ENCODE results near the gene PCNX2.
"Not testable (repeated sequence)": the region's sequence is repeated elsewhere in the genome, so short reads cannot be mapped to it uniquely, and the experiment has no call there.

The PCNX2 gene

DNA sequence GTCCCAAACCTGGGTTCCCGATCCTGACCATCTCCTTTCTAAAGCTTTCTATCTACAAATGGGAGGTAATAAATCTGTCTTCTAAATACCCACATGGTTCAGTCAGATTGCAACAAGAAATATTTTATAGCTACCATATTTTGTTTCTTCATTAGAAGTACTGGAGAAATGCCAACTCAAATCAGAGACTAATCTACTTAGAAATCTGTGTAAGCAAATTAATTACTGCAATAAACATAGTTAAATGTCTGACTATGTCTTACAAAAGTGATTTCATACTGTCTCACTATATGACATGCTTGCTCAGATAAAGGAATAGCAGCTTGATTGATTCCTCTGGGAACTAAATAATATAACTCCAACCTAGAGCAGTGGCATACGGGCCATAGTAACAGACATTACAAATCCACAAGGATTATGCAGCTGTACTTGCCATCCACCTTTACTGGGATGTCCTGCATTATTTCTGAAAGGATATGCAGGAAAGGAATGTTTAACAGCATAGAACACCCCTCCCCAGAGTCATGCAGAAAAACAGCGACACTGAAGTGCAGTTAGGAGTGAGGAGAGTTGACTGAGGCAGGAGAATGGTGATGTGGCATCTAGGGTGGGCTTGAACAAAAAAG lies 80.3 kb downstream of the PCNX2 start:
- no peak for DNase-seq

DNA sequence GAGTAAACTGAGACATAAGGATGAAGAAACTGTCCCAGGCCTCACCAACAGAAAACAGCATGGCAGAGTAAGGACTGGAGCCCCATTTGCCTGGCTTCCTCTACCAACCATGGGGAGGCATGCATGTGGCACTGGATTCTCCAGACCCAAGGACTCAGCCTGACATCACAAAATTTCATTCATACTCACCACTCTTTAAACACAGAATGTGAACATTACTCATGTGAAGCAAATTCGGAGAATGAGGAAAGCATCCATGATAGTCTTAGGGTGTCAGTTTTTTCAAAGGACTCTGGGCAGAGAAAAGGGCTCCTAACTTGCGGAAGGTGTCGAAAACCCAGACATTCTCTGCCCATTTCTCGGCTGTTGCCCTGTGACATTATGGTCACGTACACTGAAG lies 83.9 kb downstream of the PCNX2 start:
- no peak for DNase-seq

GRCh38 chr1:233211106-233211505 lies 84.4 kb downstream of the PCNX2 start:
- DNase-seq, result no peak

DNA sequence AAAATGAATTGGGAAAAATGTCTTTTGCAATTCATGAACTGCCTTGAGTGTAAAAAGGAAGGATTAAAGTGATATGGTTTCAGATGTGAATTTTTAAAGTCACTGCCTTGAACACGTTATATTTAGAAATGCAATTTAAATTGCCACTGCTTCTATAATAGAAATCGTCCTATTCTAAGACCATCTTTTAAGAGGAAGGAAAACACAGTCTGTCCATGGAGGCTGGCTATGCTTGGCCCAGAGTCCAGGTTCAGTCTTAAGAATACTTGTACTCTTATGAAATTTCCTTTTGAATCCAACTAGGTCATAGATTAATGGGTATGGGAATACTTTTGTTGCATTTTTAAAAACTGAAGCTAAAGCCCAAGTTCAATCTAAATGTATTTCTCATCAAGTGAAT lies 86.0 kb downstream of the PCNX2 start:
- no peak for DNase-seq

DNA sequence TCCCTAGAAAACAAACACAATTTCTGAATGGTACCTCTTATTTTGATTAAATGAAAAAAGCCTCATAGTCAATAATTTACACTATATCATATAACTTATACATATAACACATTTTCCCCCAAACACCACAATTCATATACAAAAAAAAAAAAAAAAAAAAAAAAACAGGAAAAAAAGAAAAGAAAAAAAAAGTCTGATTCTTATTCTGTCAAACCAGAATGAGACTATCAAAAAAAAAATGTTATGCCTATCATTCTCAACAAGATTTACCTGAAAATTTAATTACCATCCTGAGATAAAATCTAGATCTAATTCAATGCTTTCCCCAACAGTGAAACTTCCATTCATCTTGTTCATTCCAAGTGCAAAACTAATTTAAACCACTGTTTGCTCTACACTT lies 86.8 kb downstream of the PCNX2 start:
- DNase-seq, result no peak

GRCh38 chr1:233197940-233198339 lies 97.6 kb downstream of the PCNX2 start:
- no peak for DNase-seq

- no peak for DNase-seq
Observed at GRCh38 chr1:233193741-233194140, 101.8 kb downstream of the PCNX2 start.

DNA sequence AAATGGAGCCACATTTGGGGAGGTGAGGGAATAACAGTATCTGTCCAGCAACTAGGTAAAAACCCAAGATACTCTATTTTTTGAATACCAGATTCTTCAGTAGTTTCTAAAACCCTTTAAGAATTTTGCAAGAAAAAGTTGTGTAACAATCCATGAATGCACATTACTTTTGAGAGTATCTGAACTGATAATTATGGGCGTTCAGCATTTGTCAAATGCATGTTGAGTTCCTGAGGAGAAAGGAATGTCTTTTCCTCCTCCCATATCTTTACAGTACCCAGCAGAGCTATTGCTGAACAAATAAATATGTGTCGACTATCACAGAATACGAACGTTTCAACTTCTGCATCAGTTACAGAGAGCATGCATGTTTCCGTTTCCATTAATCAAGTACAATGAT lies 104.5 kb downstream of the PCNX2 start:
- DNase-seq, result no peak

GRCh38 chr1:233189526-233189925 lies 106.0 kb downstream of the PCNX2 start:
- DNase-seq, result no peak

DNA sequence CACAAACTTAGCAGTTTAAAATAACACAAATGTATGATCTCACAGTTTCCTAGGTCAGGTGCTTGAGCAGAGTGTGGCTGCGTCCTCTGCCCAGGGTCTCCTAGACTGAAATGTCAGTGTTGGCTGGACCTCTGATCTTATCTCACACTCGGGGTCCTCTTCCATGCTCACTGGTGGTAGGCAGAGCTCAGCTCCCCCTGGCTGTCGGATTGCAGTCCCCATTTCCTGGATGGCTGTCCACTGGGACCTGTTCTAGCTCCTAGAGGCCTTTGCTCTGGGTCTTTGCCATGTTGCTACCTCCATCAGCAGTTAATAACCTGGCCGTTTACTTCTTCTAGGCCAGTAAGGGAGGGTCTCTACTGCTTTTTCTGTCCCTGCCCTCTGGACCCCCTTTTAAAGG lies 107.5 kb downstream of the PCNX2 start:
- no peak for DNase-seq

- no peak for DNase-seq
Observed at GRCh38 chr1:233183226-233184020, 112.1 kb downstream of the PCNX2 start.

- no peak for DNase-seq
Observed at GRCh38 chr1:233182587-233182986, 112.9 kb downstream of the PCNX2 start.

DNA sequence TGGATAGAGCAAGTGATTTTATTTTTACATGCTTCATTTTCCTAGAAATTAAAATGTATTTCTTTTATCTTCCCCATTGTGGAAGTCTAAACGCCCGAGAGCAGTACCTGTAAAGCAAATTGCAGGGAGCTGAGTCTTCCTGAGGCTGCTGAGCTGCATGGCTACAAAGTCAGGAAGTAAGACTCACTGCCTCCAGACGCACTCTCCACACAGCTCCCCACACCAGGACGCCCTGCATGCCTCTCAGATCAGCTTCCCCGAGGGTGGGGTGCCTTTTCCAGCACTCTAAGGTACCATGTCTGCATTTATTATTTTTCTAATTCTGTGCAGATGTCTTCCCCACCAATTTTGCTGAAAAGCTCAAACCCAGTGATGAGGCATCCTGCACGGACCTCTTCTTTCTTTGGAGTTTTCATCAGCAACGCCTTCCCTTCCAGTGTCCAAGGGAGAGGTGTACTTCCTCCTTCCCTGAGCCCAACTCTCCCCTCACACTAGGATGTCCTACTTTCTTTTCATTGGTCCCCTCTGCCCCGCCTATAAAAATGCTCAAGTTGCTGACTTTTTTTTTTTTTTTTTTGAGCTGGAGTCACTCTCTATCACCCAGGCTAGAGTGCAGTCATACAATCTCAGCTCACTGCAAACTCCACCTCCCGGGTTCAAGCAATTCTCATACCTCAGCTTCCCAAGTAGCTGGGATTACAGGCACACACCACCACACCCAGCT lies 114.7 kb downstream of the PCNX2 start:
- DNase-seq, result no peak

- not testable (repeated sequence) for DNase-seq
Observed at GRCh38 chr1:233179638-233180037, 115.9 kb downstream of the PCNX2 start.

- DNase-seq, result no peak
Observed at GRCh38 chr1:233172201-233172600, 123.3 kb downstream of the PCNX2 start.

DNA sequence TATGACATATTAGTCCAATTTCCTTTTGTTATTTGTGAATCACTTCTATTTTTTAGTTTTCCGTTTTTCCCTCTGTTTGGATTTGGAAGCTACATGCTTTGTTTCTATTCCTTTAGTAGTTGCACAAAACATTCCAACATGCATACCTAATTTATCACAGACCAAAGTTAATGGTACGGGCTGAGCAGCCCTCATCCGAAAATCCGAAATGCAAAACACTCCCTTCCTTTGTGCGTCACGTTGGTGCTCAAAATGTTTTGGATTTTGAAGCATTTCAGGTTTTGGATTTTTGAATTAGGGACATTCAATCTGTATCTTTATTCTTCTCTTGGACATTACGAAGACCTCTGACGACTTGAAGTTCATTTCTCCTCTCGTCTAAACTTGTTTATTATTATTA lies 124.8 kb downstream of the PCNX2 start:
- DNase-seq, result no peak

- no peak for DNase-seq
Observed at GRCh38 chr1:233168384-233168783, 127.1 kb downstream of the PCNX2 start.

DNA sequence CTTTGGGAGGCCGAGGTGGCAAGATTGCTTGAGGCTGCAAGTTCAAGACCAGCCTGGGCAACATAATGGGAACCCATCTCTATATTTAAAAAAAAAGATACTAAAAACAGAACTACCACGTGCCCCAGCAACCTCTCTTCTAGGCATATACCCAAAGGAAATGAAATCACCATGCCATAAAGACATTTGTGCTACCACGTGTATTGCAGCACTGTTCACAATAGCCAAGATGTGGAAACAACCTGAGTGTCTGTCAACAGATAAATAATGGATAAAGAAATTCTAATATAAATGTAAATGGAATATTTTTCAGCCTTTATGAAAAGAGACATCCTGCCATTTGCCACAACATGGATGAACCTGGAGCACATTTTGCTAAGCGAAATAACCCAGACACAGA lies 128.6 kb downstream of the PCNX2 start:
- DNase-seq, result no peak

DNA sequence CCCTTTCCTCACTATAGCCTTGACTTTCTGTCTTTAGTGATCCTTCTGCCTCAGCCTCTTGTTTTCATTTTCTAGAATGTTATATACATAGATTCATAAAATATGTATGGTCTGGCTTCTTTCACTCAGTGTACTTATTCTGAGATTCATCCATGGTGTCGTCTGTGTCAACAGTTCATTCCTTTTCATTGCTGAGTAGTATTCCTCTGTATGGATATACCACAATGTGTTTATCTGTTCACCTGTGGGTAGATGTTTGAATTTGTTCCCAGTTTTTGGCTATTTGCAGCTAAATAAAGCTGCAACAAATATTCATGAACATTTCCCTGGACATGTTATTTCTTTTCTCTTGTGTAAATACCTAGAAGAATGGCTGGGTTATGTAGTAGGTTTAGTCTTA lies 131.8 kb downstream of the PCNX2 start:
- DNase-seq, result no peak

DNA sequence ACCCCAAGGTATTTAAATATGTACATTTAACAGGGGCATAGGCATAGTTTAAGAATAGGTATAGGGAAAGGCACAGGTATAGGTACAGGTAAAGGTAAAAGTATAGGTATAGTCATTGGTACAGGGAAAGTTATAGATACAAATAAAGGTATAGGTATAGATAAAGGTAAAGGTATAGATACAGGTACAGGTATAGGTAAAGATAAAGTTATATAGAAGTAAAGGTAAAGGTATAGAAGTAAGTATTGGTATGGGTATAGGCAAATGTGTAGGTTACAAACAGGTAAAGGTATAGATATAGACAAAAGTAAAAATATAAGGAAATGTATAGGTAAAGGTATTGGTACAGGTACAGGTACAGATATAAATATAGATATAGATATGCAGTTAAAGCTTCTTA lies 137.2 kb downstream of the PCNX2 start:
- no peak for DNase-seq

GRCh38 chr1:233157245-233157644 lies 138.3 kb downstream of the PCNX2 start:
- no peak for DNase-seq

GRCh38 chr1:233151861-233152260 lies 143.7 kb downstream of the PCNX2 start:
- DNase-seq, result no peak

- no peak for DNase-seq
Observed at GRCh38 chr1:233144434-233144833, 151.1 kb downstream of the PCNX2 start.

DNA sequence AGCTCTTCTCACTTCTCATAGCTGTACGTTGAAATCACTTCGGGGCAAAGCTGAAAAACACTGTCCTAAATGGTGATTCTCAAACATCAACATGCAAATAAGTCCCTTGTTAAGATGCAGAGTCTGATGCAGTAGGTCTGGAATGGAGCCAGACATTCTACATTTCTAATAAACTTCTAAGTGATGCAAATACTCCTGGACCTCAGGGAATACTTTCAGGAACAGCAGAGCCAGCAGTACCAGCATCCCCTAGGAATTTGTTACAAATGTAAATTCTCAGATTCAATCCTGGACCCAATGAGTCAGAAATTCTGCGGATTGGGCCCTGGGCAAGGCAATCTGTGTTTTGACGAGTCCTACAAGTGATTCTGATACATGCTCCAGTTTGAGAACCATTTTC lies 152.3 kb downstream of the PCNX2 start:
- DNase-seq, result no peak
